MM.1S (cell line): ENCODE measurements around the gene NDUFAF5.

ENCODE experiments used
- DNase-seq: peaks from one replicate; pipeline ENCODE4 v3.0.0-alpha.2; 2015
- H2AFZ ChIP-seq: fragments of 300-600 bp; sonication (generic); 2 replicates; pipeline ENCODE4 v1.6.0; 2016; ENCODE audit warnings: antibody characterized with exemption, low read length
- H3F3A ChIP-seq: fragments of 300-600 bp; sonication (generic); 2 replicates; pipeline ENCODE4 v1.6.1; 2016; ENCODE audit warnings: mild to moderate bottlenecking, antibody characterized with exemption, low read length, moderate library complexity, mixed read lengths; ENCODE audit not compliant: insufficient read depth
- H3K27ac ChIP-seq: fragments of 300-600 bp; sonication (generic); 2 replicates; pipeline ENCODE4 v1.5.1; 2016; ENCODE audit warnings: mild to moderate bottlenecking, low read length
- H3K27me3 ChIP-seq: fragments of 300-600 bp; sonication (generic); replicated peaks from 2 replicates; pipeline ENCODE4 v1.6.0; 2016; ENCODE audit warnings: low read length; ENCODE audit not compliant: insufficient read depth
- H3K36me3 ChIP-seq: fragments of 300-600 bp; sonication (generic); replicated peaks from 2 replicates; pipeline ENCODE4 v1.6.1; 2016; ENCODE audit warnings: mild to moderate bottlenecking, low read length, mixed read lengths; ENCODE audit not compliant: insufficient read depth
- H3K4me1 ChIP-seq: fragments of 300-600 bp; sonication (generic); 2 replicates; pipeline ENCODE4 v1.6.1; 2016; ENCODE audit warnings: low read length, mixed read lengths
- H3K4me2 ChIP-seq: fragments of 300-600 bp; sonication (generic); 2 replicates; pipeline ENCODE4 v1.6.0; 2016; ENCODE audit warnings: low read depth, low read length
- H3K4me3 ChIP-seq: fragments of 300-600 bp; sonication (generic); 2 replicates; pipeline ENCODE4 v1.5.1; 2016; ENCODE audit warnings: low read length, mixed read lengths
- H3K79me2 ChIP-seq: fragments of 300-600 bp; sonication (generic); 2 replicates; pipeline ENCODE4 v1.6.1; 2016; ENCODE audit warnings: mixed run types, low read length, mixed read lengths
- H3K9ac ChIP-seq: fragments of 300-600 bp; sonication (generic); 2 replicates; pipeline ENCODE4 v1.6.1; 2016; ENCODE audit warnings: low read length, mixed read lengths
- H3K9me2 ChIP-seq: fragments of 300-600 bp; sonication (generic); replicated peaks from 2 replicates; pipeline ENCODE4 v1.6.1; 2016; ENCODE audit warnings: mild to moderate bottlenecking, low read length, mixed read lengths; ENCODE audit not compliant: insufficient read depth
- H3K9me3 ChIP-seq: fragments of 300-600 bp; sonication (generic); replicated peaks from 2 replicates; pipeline ENCODE4 v1.6.1; 2016; ENCODE audit warnings: mild to moderate bottlenecking, low read length, mixed read lengths; ENCODE audit not compliant: insufficient read depth
- H4K20me1 ChIP-seq: fragments of 300-600 bp; sonication (generic); 2 replicates; pipeline ENCODE4 v1.6.1; 2016; ENCODE audit warnings: mild to moderate bottlenecking, low read length, moderate library complexity, mixed read lengths; ENCODE audit not compliant: insufficient read depth
- CTCF ChIP-seq: fragments of 300-600 bp; sonication (generic); IDR thresholded peaks from 2 replicates; pipeline ENCODE4 v1.5.1; 2016; ENCODE audit warnings: antibody characterized with exemption, low read length, mixed read lengths
- EZH2 ChIP-seq: fragments of 300-600 bp; sonication (generic); optimal IDR thresholded peaks from 2 replicates; pipeline ENCODE3; 2017; ENCODE audit warnings: low read depth, mild to moderate bottlenecking, antibody characterized with exemption, low read length, mixed read lengths
- EZH2phosphoT487 ChIP-seq: fragments of 300-600 bp; sonication (generic); IDR thresholded peaks from 2 replicates; pipeline ENCODE4 v1.6.1; 2018; ENCODE audit warnings: antibody characterized with exemption, low read length

The NDUFAF5 gene

GRCh38 chr20:13822459-13822858 is 37.6 kb downstream of the NDUFAF5 start:
- no peak overlapping the region for H3K4me2 ChIP-seq
- H3K27me3 ChIP-seq, result no peaks in the 10 kb centered on the region
- H4K20me1 ChIP-seq, result no peaks in the 10 kb centered on the region
- H3K4me3 ChIP-seq, result no peak overlapping the region
- H3K9me2 ChIP-seq, result no peaks in the 10 kb centered on the region
- no peaks in the 10 kb centered on the region for H3K4me1 ChIP-seq
- no peak for DNase-seq
- H3K79me2 ChIP-seq, result no peaks in the 10 kb centered on the region
- no peaks in the 10 kb centered on the region for H3K36me3 ChIP-seq
- H3K9ac ChIP-seq, result no peak overlapping the region
- TF ChIP-seq CTCF (no peak), EZH2phosphoT487 (no peak), EZH2 (no peak)
- no peaks in the 10 kb centered on the region for H3K9me3 ChIP-seq
- H3K27ac ChIP-seq, result no peak overlapping the region
- no peak overlapping the region for H2AFZ ChIP-seq
- no peaks in the 10 kb centered on the region; the same call in 1 of the 2 replicates for H3F3A ChIP-seq

DNA sequence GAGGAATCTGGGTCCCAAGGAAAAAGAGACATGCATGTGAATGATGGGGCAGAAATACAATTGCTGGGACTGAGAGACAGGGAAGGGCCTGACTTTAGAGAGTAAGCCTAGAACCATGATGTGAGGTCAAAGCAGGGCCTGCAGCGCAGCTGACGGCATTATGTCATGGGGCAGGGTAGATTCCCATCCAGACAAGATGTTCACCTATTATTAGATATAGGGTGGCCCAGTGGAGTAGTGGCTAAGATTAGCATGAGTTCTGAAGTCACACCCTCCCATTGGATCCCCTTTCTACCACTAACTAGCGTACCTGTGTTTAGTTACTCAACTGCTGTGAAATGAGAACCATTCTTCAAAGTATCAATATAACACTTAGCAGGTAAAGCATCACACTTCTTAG is 39.6 kb downstream of the NDUFAF5 start:
- no peak for DNase-seq
- Histone ChIP-seq H3K9me2 (no peaks in the 10 kb centered on the region), H3K79me2 (no peaks in the 10 kb centered on the region)

DNA sequence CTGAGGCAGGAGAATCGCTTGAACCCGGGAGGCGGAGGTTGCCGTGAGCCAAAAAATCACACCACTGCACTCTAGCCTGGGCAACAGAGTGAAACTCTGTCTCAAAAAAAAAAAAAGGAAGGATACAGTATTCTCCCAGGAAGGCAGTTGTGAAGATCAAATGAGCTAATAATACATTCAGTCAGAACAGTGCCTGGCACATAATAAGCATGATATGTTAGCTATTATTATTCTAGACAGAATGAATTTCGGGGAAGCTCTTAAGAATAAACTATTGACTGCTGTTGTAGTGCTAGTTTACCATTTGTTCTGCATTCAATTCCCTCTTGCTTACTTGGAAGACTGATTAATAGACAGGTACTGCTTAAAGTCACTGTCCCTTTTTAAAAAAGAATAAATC is 40.6 kb downstream of the NDUFAF5 start:
- no peak overlapping the region for H3K27ac ChIP-seq
- no peaks in the 10 kb centered on the region for H4K20me1 ChIP-seq
- no peaks in the 10 kb centered on the region for H3K36me3 ChIP-seq
- no peaks in the 10 kb centered on the region for H3K9me3 ChIP-seq
- H3K4me2 ChIP-seq, result no peak overlapping the region
- H3K27me3 ChIP-seq, result no peaks in the 10 kb centered on the region
- no peak for DNase-seq
- H3K4me3 ChIP-seq, result no peak overlapping the region
- no peaks in the 10 kb centered on the region for H3K9me2 ChIP-seq
- no peak overlapping the region for H3K9ac ChIP-seq
- H3F3A ChIP-seq, result no peaks in the 10 kb centered on the region
- no peak for TF ChIP-seq EZH2phosphoT487
- TF ChIP-seq CTCF, result no peak
- TF ChIP-seq EZH2, result no peak
- no peaks in the 10 kb centered on the region for H3K4me1 ChIP-seq
- H3K79me2 ChIP-seq, result no peaks in the 10 kb centered on the region
- no peak overlapping the region for H2AFZ ChIP-seq

More for the DNA sequence above, 39.6 kb downstream of the NDUFAF5 start:
- Histone ChIP-seq H3K27ac (no peak overlapping the region), H3K9ac (no peak overlapping the region), H4K20me1 (no peaks in the 10 kb centered on the region), H3K4me2 (no peak overlapping the region), H3F3A (no peaks in the 10 kb centered on the region), H3K4me3 (no peak overlapping the region), H2AFZ (no peak overlapping the region), H3K27me3 (no peaks in the 10 kb centered on the region), H3K4me1 (no peaks in the 10 kb centered on the region), H3K36me3 (no peaks in the 10 kb centered on the region), H3K9me3 (no peaks in the 10 kb centered on the region)
- TF ChIP-seq CTCF (no peak), EZH2phosphoT487 (no peak), EZH2 (no peak)
